Cerebellar nuclear complex (tissue), 1 donor: Measurements from ENCODE around the gene ZSCAN30.

ENCODE experiments used
- DNase-seq, 2 experiments: peaks; one replicate each; lab custom pipeline; 2025; lab: John Stamatoyannopoulos, UW

Gene ZSCAN30

DNA sequence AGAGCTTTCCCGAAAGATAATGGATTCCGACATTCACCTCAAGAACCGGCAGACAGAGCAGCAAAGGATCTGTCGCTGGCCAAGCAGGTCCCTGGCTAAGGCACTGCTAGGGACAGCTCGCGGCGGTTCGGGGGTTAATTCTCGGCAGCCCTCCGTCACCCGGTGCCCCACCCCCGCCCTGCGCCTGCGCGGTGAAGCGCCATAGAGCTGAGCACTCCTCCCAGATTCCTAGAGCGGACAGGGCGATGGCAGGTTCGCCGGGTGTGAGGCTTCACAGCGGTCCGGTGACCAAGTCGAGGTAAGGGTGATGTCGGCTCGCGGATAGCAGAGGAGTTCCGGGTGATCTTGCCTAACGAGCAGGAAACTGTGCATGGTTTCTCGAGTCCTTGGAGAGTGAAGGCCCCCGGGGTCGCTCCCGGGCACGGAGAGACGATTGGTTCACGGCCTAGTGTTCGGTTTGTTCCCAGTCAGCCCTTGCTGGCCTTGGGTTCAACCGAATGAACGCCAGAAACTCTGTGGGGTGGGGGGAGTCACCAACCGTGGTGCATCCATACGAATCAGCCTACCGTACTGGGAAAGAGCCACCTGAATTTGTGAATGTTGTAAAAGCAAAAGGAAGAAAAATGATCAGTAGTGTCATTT, at the start of gene ZSCAN30:
TSS of gene ZSCAN30 (minus strand) at position 136 of the 642 bp plus-strand sequence. CDS start 25,877 bp downstream, outside the sequence.
- peak; percentile 73 to 87 for DNase-seq

DNA sequence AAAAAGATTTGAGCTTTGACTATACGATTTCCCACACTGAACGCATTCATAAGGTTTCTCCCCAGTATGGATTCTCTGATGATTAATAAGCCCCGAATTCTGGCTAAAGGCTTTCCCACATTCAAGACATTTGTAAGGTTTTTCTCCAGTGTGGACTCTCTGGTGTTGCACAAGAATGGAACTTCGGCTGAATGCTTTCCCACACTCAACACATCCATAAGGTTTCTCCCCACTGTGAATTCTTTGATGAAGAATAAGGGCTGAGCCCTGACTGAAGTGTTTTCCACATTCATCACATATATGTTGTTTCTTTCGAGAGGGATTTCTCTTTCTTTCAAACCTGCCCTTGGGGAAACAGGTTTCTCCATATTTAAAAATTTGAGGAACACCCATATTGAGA, 47.3 kb upstream of the ZSCAN30 start:
- no peak for DNase-seq

DNA sequence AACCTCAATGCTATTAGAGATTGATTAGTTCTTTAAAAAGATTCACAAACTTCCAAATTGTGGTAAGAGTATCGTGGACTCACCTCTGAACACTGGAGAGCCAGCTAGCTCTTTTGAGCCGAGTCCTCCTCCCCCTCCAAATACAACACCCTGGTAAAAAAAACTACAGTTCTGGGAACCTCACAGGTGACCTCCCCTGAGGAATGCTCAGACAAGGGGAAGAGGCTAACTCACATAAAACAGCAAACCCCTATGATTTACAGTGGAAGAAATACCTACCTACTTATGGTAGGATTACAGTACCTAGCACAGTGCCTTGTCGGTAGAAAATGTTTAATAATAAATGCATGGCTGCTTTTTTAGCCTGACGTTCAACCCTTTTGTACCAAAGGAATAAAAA, 45.8 kb upstream of the ZSCAN30 start:
- DNase-seq: no peak

DNA sequence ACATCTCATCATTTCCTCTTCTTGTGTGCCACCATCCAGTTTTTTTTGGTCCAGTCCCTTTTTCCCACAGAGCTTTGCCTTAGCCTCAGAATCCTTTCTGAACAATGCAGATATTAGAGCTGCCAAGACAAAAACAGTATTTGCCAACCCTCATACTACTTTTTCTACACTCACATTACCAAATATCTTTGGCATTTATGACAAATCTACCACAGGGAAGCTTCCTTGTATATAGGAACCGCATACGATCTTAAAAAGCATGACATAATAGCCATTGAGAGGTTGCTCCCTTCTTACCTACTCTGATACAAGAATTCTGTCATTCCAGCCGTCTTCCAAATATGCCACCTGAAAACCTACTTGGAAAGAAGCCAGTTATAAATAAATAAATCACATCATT, 44.8 kb upstream of the ZSCAN30 start:
- DNase-seq: no peak

DNA sequence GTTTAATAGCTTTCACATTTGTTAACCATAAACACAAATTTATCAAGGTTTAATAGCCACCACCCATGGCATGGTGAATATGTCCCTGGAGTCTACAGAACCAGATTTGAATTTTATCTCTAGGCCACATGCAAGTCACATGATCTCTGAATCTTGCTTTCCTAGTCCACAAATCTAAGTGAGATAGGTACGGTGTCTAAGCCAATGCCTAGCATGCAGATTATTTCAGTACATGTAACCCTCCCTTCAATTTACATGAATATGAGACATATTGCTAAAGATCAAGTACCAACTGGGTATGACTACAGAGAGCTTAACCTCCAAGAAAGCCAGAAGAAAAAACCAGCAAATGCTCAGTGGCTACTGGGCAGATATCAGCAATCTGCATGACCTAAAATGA, 44.2 kb upstream of the ZSCAN30 start:
- DNase-seq: no peak

DNA sequence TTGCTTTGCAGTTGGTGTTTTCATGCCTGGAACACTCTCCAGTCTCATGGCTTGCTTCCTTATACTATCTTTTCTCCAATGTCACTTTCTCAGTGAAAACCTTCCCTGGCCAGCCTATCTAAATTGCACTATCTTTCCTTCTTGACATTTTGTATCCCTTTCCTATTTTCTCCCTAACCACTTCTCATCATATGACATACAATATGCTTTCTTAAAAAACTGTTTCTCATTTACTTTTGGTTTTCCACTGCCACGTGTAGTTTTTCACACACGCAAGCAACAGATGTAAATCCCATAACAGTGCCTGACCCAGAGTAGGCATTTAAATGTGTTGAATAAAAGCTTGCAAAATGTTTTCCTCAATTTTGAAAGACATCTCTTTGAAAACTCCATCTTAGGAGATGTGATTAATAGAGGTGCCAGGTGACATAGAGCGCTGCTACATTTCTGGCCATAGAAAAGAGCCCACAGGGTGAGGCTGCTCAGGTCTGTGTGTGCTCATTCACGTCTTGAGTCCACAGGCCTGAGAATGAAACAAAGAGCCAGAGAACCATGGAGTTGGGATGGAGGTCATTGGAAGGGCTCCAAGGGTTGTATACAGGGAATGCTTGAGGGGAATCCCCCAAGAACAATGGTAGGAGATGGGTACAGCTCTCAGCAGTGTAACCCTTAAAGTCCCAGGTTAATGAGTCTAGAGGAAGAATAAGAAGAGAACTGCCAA, 41.5 kb upstream of the ZSCAN30 start:
- DNase-seq: no peak

DNA sequence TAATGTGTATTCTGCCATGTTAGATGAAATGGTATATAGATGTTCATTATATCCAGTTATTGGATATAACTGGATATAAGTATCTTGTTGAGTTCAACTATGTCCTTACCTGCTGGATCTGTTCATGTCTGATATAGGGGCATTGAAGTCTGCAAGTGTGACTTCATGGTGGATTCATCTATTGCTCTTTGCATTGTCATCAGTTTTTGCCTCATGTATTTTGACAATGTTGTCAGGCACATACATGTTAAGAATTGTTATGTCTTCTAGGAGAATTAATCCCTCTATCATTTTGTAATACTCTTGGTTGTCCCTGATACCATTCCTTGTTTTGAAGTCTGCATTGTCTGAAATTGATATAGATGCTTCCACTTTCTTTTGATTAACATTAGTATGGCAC, 38.8 kb upstream of the ZSCAN30 start:
- no peak for DNase-seq

DNA sequence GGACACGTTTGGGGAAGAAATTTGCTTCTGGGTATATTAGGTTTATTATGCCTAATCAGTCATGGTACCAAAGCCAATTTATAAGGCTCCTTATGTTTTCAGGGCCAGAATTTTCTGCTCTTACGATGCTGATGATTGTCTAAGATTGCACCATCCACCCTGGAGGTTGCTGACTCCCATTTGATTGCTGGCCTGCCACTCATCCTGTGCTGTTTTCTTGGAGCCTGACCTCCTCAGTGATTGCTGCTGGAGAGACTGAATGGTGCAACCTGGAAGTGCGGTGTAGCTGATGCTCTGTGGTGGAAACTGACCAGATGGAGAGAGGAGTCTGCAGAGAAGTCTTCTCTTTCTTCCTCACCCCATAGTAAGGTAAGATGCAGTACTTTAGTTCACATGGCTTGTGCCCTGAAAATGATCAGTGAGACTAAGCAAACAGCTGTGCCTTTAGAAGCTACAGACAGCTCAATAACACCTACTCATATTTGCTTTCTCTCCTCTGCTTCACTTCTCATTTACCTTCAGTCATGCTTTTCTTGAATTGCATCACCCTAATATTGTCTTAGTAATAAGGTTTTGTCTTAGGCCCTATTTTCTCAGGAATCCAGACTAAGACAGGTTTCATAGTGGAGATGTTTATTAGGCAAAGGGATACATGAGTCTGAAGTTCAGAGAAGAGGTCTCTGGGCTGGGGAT, 36.8 kb upstream of the ZSCAN30 start:
- no peak for DNase-seq

DNA sequence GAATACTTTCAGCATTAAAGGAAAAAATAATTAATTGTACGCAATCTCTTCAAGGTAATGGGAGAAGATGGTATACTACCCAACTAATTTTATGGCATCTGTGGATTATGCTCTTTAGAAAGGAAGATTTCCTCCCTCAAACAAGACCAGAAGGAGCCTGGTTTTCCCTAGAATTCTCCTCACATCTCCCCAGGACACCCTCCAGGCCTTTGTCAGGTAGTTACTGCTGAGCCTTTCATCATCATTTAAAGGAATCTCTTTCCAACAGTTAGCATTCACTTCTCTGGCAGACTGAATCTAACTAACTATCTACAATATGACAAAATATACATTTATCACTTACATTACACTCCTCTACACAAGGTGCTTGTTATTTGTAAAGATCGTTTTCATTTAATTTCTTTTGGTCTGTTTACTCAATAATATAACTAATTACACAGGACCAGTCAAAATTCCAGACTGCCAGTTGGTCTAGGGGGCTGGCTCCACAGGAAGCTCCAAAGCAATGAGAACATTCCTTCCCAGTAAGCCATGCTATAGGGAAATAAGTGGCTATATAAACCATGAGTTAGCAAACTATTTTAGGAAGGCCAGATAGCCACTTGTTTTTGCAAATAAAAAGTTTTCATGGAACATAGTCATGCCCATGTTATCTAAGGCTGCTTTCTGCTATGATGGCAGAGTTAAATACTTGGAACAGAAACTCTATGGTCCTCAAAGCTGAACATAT, 35.1 kb upstream of the ZSCAN30 start:
- no peak for DNase-seq

DNA sequence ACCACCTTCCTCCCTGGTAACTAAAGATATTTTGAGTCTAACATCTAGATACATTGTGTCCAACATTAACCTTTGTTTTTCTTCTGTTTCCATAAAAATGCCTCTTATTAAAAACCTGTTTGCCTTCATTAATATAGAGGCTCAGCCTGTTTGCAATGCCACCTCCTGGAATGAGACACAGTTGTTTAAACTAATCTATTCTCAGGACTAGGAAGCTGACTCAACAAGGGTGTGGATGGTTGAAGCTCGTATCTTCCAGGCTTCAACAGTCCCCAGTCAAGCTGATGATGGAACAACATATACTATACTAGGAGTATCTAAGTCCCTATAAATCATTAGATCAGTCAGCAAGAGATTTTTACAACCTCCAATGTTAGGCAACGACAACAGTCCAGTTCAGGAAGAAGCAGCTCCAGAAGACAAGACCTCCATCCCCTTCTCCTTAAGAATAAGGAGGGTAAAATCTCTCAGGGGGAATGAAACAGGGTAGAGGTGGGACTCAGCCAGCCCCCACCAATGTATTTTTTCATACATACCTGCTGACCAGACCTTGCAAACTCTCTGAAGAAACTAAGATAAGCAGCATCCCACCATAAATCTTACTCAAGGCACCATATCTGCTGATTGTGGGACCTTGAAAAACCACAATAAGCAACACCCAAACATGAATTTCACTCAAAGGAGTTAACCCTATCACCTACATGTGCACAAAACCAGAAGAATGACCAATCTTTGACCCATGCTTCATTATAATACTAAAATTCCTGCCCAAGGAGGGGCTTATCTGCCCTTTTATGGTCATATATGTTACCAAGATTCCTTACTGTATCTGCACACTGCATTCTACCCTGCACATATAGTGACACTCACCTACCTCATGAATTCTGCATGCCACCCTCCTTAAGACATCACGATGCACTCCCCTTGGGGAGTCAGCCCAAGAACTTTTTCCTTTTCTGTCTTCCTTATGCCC, 32.7 kb upstream of the ZSCAN30 start:
- no peak for DNase-seq

DNA sequence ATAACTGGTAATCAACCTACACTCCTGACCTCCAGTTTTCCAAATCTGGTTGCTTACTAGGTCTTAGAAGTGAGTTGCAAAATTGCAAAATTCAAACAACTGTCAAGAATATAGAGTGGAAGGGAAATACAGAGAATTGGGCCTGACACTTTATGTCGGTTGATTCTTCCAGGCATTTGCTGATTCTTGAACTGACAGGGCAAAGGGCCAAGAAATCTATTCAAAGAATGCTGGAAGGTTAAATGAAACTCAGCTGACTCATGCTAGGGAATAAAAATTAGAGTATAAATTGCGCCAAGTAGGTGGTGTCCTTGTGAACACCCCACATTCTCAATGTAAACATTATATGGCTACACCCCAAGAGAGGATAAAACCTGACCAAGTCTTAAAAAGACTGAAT, 21.5 kb upstream of the ZSCAN30 start:
- DNase-seq: no peak

DNA sequence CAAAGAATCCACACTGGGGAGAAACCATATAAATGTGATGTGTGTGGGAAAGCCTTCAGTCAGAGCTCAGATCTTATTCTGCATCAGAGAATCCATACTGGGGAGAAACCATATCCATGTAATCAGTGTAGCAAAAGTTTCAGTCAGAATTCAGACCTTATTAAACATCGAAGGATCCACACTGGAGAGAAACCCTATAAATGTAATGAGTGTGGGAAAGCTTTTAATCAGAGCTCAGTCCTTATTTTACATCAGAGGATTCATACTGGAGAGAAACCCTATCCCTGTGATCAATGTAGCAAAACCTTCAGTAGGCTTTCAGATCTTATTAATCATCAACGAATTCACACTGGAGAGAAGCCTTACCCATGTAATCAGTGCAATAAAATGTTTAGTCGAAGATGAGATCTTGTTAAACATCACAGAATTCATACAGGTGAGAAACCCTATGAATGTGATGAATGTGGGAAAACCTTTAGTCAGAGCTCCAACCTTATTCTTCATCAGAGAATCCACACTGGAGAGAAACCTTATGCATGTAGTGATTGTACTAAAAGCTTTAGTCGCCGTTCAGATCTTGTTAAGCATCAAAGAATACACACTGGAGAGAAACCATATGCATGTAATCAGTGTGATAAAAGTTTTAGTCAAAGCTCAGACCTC, 16.7 kb upstream of the ZSCAN30 start:
- DNase-seq: no peak

DNA sequence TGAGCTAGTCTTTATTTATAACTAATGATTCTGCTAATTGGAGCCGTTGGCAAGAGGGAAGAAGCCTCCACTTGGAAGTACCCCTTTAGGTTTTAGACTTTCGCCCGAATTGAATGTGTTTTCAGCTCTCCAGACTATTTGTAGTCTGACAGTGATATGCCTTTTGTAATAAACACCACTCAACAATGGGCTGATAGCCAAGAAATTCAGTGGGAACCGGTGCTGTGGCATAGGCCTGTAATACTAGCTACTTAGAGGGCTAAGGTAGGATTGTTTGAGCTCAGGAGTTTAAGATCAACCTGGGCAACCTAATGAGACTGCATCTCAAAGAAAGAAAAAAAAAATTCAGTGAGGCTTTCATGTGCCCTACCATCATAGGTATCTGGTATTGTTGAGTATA, 13.6 kb upstream of the ZSCAN30 start:
- DNase-seq: no peak

DNA sequence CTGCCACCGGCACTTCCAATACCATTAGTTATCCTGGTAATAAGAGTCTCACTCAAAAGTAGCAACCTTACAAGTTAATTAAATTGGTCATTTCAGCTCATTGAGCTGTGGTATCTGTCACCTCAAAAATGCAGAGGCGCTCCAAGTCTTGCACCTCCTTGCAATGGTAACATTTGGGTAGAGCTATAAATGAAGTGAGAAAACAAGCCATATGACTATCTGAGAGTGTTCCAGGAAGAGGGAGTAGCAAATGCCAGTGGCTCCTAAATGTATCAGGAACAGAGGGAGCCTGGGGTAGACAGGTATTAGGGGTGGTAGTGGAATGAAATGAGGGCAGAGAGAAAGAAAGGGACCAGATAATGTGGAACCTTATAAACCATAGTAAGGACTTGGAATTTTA, 6.0 kb upstream of the ZSCAN30 start:
- DNase-seq: no peak

DNA sequence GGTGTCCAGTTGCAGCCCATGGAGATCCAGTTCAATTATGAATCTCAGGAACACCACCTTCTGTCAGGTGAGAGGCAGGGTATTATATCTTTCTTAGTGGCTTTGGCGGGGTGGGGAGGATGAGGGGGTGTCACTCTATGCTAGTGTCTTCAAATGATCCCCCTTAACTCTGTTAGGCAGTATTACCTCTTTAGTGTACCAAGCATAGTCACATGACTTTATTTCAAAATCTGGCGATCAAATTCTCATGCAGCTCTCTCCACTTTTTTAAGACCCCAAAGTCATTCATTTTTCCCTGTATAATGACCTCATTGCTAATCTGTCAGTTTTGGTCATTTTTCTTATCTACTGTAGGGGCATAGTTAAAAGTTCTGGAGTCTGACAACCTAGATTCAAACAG, 1.1 kb upstream of the ZSCAN30 start:
- DNase-seq: no peak

DNA sequence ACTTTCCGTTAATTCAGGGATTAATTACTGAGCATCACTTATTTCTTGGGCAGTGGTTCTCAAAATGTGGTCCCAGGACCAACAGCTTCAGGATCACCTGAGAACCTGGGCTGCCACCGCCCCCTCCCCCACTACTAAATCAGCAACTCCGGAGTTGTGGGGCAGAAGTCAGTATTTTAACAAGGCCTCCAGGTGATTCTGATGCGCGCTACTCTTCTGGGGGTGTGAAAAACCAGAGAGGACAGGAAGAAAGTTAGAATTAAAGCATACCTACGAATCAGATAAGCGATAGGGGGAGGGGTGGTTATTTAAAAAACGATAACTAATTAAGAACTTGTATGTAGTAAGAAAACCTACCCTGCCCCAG, 319 bp downstream of the ZSCAN30 start:
- DNase-seq: no peak

DNA sequence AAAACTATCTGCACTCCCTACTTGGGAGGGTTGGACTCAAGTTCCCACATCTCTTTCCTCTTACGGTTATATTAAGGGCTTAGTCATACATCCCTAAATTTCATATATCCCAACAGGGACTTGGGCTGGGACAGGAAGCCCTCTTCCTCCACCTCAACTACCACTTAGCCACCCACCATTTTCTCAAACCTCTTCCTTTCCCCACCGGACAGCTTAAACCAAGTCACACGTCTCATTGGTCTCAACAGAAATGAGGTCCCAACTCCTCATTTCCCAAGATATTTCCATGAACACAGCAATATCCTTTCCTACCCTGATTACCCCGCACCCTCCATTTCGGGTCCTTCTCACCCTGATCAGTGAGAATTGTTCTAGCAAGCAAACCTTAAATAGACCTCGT, 736 bp downstream of the ZSCAN30 start:
- no peak for DNase-seq

DNA sequence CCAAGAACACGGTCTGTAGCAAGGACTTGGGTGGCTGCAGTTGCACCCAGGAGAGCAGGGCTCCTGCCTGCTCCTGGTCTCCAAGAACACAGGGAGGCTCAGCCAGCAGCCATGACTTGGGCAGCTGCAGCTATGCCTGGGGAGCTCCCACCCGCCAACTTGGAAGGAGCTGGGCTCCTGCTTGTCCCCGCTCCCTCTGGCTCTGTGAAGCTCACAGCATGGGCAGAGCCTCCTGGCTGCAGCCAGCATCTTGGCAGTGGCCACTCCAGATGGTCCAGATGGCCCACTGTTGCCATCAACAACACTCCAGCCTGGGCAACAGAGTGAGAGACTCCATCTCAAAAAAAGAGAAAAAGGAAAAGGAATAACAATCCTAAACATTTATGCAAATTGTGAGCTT, 5.2 kb downstream of the ZSCAN30 start:
- peak; percentile 48 to 62 for DNase-seq

DNA sequence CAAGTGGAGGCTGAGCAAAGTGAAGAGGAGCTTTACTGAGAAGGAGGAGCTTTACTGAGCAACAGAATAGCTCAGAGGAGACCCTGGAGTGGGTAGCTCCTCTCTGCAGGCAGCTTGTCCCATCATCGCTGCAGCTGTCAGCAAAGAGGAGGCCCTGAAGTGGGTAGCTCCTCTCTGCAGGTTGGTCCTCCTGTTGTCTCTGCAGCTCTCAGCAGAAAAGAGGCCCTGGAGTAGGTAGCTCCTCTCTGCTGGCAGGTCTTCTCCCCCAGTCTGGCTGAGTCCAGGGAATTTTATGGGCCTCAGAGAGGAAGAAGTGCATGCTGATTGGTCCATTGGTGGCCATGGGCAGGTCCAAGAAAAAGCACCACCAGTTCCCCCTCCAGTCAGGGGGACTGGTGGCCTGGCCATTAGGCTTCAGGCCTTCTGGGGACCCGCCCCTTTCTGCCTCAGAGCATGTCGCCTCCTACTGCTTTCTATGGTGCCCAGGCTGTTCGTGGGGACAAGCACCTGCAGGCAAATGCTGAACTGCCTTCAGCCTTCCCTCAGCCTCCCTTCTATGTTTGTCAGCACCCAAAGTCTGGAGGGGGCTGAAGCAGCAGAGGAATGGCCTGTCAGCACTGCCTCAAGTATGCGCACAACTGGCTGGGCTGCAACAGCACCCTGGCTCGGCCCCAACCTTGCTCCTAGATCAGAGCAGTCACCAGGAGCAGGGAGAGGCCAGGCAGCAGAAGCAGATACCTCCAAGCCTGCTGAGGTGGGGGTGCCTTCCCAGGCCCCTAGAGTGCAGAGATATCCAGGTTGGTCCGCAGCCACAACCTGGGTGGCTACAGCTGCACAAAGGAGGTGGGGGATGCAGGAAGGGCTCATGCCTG, 5.9 kb downstream of the ZSCAN30 start:
- DNase-seq: peak in 1 of 2 experiments; percentile 43

DNA sequence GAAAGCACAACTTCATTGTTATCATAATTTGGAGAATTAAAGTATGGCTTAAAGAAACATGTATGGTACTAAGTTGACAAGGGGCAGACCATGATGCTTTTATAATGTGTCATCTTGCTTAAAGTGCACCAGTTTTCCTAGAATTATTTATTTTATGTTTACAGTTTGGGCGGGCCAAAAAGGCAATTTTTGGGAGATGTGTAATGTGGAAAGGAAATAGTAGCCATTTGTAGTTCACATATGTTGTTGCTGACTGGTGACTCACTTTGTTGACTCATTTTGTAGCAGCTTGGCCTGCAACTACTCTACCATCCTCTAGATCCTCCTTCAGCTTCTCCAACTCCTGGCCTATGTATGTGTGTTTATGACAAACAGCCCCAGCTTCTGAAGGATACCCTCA, 7.7 kb downstream of the ZSCAN30 start:
- no peak for DNase-seq
